ENCODE results near the gene ANXA9.

The ANXA9 gene, protein sequence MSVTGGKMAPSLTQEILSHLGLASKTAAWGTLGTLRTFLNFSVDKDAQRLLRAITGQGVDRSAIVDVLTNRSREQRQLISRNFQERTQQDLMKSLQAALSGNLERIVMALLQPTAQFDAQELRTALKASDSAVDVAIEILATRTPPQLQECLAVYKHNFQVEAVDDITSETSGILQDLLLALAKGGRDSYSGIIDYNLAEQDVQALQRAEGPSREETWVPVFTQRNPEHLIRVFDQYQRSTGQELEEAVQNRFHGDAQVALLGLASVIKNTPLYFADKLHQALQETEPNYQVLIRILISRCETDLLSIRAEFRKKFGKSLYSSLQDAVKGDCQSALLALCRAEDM

DNA sequence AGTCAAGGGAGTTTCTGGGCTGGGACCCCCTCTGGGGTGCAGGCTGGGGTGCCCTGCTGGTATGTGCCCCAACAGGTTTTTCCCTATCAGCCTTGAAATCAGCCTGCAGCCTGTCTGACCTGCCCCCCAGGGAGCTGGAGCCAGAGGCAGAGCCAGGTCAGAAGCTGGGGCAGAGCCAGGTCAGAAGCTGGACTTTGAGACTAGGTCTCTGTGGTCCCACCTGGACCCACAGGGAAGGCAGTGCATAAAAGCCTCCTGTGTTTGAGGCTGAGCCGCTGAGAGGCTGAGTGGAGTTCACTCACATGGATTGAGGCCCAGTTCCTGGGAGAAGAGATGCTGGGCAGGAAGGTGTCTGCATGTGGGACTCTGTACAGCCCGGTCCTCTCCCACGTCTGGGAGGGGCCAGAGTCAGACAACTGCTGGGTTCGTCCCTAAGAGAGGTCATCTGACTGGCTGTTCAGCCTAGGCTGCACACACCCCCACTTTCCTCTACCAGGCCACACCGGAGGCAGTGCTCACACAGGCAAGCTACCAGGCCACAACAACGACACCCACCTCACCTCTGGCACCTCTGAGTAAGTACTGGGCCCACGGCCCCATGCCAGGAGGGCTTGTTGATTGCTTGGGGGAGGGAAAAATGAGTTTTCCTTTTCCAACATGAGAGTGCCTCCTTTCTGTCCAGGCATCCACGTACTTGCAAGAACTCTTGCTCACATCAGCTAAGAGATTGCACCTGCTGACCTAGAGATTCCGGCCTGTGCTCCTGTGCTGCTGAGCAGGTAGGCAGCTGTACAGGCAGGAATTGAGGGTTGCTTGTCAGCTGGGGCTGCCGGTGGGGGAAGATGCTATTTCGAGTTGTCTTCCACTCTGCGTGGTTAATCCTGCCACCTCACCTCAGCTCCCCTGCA is at the start of gene ANXA9:
ANXA9 (plus strand) TSS at position 488 of the 908 bp plus-strand sequence. CDS start 814 bp downstream, outside the sequence.
- no peak for DNase-seq (ENCODE audit: low read depth in 2 of 2)

- DNase-seq (ENCODE audit: low read depth in 2 of 2), result no peak
These were observed 37.2 kb upstream of the ANXA9 start for GRCh38 chr1:150944856-150945255.

DNA sequence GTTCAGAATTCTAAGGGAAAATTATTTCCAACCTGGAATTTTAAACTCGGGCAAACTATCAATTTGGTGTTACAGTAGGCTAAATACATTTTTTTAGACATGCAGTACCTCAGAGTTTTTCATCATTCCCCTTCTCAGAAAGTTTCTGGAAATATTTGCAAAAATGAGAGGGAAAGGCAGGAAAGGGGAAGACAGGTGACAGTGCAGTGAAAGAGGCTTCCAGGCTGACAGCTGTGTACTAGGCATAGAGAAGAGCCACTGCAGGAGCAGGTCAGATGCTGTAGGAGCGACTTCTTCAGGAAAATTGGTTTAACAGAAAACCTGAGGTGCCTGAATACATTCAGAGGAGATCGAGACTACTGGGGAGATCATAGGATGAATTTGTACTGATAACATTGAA is 27.4 kb upstream of the ANXA9 start:
- no peak for DNase-seq (ENCODE audit: low read depth in 2 of 2)

DNA sequence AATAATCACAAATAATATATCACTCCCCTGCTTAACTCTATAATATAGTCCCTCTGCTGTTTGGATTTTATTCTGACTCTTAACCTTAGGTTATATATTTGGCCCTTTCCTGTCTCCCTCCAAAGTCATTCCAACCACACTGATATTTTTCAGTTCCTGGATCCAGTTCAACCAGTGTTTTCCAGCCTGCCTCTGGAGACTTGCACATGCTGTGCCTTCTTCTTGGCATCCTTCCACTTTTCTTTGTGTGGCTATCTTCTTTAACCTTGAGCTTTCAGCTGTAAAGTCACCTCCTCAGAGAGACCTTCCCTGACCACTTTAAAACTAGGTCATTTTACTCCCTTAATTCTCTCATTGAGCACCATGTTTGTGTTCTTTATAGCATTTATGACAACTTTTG is 26.8 kb upstream of the ANXA9 start:
- no peak for DNase-seq (ENCODE audit: low read depth in 2 of 2)

- DNase-seq (ENCODE audit: low read depth in 2 of 2), result no peak
These were observed 24.4 kb upstream of the ANXA9 start for GRCh38 chr1:150957666-150958065.

- no peak for DNase-seq (ENCODE audit: low read depth in 2 of 2)
These were observed 21.4 kb upstream of the ANXA9 start for GRCh38 chr1:150960646-150961045.

GRCh38 chr1:150961756-150962155 is 20.3 kb upstream of the ANXA9 start:
- DNase-seq (ENCODE audit: low read depth in 2 of 2), result no peak

DNA sequence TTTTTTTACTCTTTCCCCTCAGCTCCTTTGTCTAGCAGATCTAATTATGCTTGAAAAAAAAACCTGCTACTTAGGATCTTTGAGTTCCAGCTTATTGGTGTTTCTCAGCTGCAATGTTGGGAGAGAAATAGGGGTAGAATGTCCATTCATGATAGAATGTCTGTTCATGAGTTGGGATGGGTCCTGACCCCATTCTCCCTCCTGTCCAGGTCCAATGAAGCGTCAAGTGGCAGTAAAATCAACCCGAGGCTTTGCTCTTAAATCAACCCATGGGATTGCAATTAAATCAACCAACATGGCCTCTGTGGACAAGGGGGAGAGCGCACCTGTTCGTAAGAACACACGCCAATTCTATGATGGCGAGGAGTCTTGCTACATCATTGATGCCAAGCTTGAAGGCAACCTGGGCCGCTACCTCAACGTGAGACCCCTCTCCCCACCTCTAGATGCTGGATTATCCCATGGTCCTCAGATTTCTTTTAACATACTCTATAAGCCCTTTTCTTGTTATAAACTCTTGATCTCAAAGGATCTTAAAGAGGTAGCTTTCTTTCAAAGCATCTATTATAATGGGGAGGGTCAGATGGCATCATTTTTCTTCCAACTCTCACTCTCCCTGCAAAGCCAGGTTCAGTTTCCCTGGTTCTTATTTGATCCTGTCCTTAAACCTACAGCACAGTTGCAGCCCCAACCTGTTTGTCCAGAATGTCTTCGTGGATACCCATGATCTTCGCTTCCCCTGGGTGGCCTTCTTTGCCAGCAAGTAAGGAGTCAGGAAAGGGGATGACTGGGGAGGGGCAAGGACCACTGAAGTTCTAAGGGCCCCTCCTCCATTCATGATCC is 18.6 kb upstream of the ANXA9 start:
- DNase-seq (ENCODE audit: low read depth in 2 of 2), result no peak

DNA sequence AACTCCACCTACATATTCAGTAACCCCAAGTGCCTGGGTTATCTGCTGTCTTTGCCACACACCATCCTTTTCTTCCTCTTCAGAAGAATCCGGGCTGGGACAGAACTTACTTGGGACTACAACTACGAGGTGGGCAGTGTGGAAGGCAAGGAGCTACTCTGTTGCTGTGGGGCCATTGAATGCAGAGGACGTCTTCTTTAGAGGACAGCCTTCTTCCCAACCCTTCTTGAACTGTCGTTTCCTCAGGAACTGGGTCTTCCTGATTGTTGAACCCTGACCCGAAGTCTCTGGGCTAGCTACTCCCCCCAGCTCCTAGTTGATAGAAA is 18.0 kb upstream of the ANXA9 start:
- DNase-seq (ENCODE audit: low read depth in 2 of 2), result no peak

DNA sequence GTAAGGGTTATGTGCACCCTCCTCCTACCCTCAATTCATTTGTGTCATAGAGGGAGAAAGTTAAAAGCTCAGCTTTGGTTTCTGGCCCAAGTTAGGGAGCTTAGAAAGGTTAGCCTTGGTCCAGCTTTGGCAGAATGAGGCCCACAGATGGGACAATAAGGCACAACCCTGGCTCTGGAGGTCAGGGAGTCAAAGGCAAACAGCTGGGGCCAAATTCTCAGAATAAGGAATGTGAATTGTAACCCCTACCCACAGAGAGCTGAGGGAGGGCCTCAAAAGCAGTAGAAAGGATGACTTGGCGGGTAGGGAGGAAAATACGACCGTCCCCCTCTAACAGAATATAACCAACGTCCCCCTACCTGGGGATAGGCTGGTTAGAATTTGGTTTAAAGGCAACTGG is 16.5 kb upstream of the ANXA9 start:
- DNase-seq (ENCODE audit: low read depth in 2 of 2), result no peak

DNA sequence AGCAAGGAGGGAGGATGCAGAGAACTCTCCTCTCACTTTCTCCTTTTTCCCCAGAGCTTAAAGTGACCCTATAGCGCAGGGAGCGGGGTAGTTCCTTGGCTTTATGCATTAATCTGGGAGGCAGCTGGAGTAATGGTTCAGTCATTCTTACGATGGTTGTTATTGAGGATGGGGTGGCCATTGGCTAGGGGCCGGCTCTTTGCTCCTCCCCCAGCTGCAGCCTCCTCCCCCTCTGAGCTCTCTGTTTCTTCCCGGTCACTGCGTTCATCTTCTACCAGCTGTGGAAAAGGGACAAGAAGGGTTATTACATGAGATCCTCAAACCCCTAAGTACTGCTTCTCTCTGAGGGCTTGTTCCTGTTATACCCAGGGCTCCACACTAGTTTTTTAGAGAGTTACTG is 16.1 kb upstream of the ANXA9 start:
- DNase-seq (ENCODE audit: low read depth in 2 of 2), result no peak

- no peak for DNase-seq (ENCODE audit: low read depth in 2 of 2)
These were observed 14.2 kb upstream of the ANXA9 start for GRCh38 chr1:150967936-150968335.

- no peak for DNase-seq (ENCODE audit: low read depth in 2 of 2)
These were observed 13.6 kb upstream of the ANXA9 start for GRCh38 chr1:150968491-150968890.

DNA sequence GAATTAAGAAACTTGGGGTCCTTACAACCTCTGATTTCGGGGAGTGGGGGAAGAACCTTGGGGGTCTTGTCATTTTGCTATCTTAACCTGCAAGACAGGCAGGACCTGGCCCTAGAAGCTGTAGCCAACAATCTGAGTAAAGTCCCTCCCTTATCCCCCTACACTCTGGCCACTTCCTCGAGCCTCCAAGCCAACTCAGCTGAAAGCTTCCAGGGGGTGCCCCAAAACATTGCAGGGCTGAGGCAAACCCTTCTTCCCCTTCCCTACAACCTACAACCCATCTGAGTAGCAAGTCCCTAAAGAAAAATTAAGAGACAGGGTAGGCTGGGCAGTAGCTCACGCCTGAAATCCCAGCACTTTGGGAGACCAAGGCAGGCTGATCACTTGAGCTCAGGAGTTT is 12.5 kb upstream of the ANXA9 start:
- DNase-seq (ENCODE audit: low read depth in 2 of 2), result no peak

DNA sequence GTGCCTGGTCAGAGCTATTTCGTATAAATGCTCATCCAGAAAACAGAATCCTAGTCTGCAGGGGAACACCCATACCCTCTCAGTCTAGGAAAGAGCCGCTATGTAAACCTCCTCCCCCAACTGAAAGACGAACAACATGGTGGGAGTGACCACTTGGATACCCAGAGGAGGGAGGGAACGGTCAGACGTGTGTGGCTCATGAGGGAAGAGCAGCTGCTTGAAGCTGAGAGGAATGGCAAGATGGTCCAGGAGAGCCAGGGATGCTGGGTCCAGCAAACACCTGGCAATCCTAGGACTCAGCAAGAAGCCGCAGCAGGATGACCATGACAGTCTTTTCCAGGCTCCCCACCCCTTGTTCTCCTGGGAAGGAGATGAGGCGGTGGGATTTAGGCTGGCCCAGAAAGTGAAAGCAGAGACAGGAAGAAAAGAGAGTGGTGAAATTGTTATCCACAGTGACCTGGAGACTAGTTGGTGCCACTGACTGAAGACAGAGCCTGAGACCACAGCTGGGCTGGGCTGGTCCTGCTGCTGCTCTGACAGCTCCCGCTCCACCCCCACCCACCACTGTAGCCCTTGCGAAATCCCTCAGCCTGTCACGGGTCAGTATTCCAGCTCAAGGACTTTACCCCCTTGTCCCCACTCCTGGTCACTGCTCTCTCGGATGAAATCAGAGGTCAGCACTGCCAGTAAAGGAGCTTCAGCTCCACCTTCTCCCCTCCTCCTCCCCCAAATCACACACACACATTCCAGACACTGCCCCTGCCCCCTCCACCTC is 11.1 kb upstream of the ANXA9 start:
- DNase-seq (ENCODE audit: low read depth in 2 of 2), result no peak

DNA sequence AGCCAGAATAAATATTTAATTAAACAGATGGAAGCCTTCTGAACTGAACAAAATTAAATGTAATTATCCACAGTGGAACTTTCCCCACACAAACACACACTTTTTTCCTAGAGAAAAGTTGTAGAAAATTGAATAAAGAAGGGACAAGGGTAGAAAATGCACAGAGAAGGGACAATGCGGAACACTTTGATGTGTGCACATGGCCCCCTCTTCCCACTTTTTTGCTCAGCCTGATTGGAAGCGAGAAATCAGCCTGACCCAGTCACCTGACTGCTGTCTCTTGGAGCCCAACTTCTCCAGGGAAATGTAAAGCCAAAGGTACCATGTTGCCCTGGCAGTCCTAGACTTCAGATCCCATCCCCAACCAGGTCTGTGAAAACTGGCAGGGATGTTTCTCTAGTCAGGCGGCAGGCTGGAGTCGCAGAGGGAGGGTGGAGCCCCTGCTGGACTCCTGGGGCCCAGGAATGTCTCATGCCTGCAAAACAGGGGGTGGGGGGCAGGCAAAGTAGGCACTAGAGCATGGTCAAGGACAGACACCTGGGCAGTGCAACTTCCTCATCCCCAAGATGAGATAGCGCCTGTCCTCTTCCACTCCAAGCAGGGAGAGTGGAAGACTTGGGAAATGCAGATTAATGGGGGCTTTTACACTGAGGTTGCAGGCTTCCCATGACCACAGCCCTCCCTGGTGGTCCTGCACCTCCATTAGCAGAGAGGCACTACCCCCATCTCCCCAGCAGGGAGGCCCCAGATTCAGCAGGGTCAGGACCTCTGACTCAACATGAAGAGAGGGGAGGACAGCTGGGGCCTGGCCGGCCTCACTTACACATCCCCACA is 10.3 kb upstream of the ANXA9 start:
- no peak for DNase-seq (ENCODE audit: low read depth in 2 of 2)

DNA sequence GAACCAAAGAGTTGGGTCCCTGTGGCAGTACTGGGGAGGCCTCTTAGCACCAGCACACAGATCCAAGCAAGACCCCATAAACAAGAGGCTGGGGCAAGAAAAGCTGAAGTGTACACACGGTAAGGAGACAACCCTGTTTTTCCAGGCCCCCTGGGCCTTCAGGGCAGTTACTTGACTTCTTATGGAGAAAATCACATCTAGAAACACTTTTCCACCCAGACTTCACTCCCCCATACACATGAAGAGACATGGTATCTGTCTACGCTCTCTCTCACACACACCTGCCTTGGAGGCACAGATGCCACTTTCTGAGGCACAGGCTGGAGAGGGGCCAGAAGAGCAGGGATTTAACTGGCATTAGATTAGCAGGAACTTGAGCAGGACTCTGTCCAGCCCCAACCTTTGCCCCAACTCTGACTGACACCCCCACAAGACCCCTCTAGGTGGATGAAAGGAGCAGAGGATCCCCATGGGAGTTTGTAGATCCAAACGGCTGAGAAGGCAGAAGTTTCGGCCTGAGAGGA is 9.6 kb upstream of the ANXA9 start:
- no peak for DNase-seq (ENCODE audit: low read depth in 2 of 2)

DNA sequence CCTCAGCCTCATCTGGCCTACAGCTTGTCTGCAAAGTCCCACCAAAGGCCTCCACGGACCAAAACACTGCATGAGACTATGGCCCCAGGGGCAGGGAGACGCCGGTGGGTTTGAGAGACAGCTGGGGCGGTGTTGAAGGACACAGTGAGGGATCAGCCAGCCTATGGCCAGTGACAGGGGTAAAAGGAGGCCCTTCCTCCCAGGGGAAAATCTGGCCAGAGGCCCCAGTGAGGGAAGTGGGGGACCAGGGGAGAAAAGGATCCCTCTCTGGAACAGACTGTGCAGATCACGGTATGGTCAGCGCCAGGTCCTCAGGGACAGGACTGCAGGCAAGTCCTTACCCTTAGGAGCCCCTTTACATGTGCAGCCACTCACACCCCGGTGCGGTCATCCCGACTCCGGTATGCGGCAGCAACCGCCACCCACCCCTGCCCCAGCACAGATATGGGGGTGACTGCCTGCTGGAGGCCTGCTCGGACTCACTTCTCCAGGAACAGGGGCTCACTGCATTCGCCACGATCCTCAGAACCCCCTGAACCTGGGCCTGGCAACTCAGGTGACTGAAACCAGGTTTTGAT is 8.7 kb upstream of the ANXA9 start:
- peak in 1 of 2 donors; percentile 29 for DNase-seq (ENCODE audit: low read depth in 2 of 2)

GRCh38 chr1:150973836-150974579 is 8.1 kb upstream of the ANXA9 start:
- peak; percentile 26 to 33 for DNase-seq (ENCODE audit: low read depth in 2 of 2)

Data from stimulated activated CD8-positive, alpha-beta memory T cell treated with anti-CD3 and anti-CD28 coated beads, Interleukin-2, amount 100 ng/mL, for 48 hours (primary cell).